Loucy (cell line): Measurements from ENCODE around the gene DNAJA3.

ENCODE experiments used
- H2AFZ ChIP-seq: fragments of 200-600 bp; sonication (generic); 2 replicates; pipeline ENCODE4 v1.6.0; 2016; ENCODE audit warnings: antibody characterized with exemption, mild to moderate bottlenecking, low read length, moderate library complexity
- H3F3A ChIP-seq: fragments of 200-600 bp; 2 replicates; pipeline ENCODE4 v1.6.0; 2016; ENCODE audit warnings: antibody characterized with exemption, low read depth, mild to moderate bottlenecking
- H3K27me3 ChIP-seq: fragments of 200-600 bp; sonication (generic); 2 replicates; pipeline ENCODE4 v1.6.1; 2014; ENCODE audit warnings: low read length, mild to moderate bottlenecking; ENCODE audit not compliant: insufficient read depth, poor library complexity, severe bottlenecking
- H3K36me3 ChIP-seq: fragments of 200-600 bp; sonication (generic); 2 replicates; pipeline ENCODE4 v1.6.1; 2016; ENCODE audit warnings: low read length; ENCODE audit not compliant: insufficient read depth
- H3K4me1 ChIP-seq: fragments of 200-600 bp; sonication (generic); 2 replicates; pipeline ENCODE4 v1.5.1; 2014; ENCODE audit warnings: low read length, mild to moderate bottlenecking; ENCODE audit not compliant: insufficient read depth, poor library complexity, severe bottlenecking
- H3K4me2 ChIP-seq: fragments of 200-600 bp; sonication (generic); 2 replicates; pipeline ENCODE4 v1.6.0; 2014; ENCODE audit warnings: antibody characterized with exemption, low read length, low read depth, mild to moderate bottlenecking; ENCODE audit not compliant: poor library complexity, severe bottlenecking
- H3K4me3 ChIP-seq: fragments of 200-600 bp; sonication (generic); 2 replicates; pipeline ENCODE4 v1.5.1; 2014; ENCODE audit warnings: low read length, mild to moderate bottlenecking, mixed read lengths; ENCODE audit not compliant: poor library complexity, severe bottlenecking
- H3K79me2 ChIP-seq: fragments of 200-600 bp; sonication (generic); 2 replicates; pipeline ENCODE4 v1.6.1; 2014; ENCODE audit warnings: low read length; ENCODE audit not compliant: insufficient read depth
- H3K9ac ChIP-seq: fragments of 200-600 bp; sonication (generic); 2 replicates; pipeline ENCODE4 v1.6.0; 2014; ENCODE audit warnings: mild to moderate bottlenecking, low read depth, low read length, moderate library complexity; ENCODE audit not compliant: poor library complexity, severe bottlenecking
- H3K9me2 ChIP-seq: fragments of 200-600 bp; sonication (generic); replicated peaks from 2 replicates; pipeline ENCODE4 v1.6.1; 2016; ENCODE audit warnings: low read depth, low read length, mixed read lengths
- H3K9me3 ChIP-seq: fragments of 200-600 bp; sonication (generic); 2 replicates; pipeline ENCODE4 v1.6.1; 2014; ENCODE audit warnings: mild to moderate bottlenecking, antibody characterized with exemption, low read length, low read depth; ENCODE audit not compliant: insufficient read depth
- H4K20me1 ChIP-seq: fragments of 200-600 bp; sonication (generic); 2 replicates; pipeline ENCODE4 v1.6.0; 2014; ENCODE audit warnings: antibody characterized with exemption, low read length, mild to moderate bottlenecking; ENCODE audit not compliant: insufficient read depth, poor library complexity, severe bottlenecking
- CTCF ChIP-seq: fragments of 200-600 bp; sonication (generic); conservative IDR thresholded peaks from 2 replicates; pipeline ENCODE4 v1.5.1; 2014; ENCODE audit warnings: mild to moderate bottlenecking, antibody characterized with exemption, low read length
- EZH2phosphoT487 ChIP-seq: fragments of 200-600 bp; IDR thresholded peaks from 2 replicates; pipeline ENCODE4 v1.6.1; 2018; ENCODE audit warnings: antibody characterized with exemption, mild to moderate bottlenecking, moderate library complexity, borderline replicate concordance

The DNAJA3 gene

GRCh38 chr16:4437366-4437765 lies 11.7 kb downstream of the DNAJA3 start:
- no peak overlapping the region for H3K4me2 ChIP-seq
- H3K9ac ChIP-seq = no peak overlapping the region
- H3K27me3 ChIP-seq = no peaks in the 10 kb centered on the region
- H3F3A ChIP-seq = no peaks in the 10 kb centered on the region
- H3K4me3 ChIP-seq = no peak overlapping the region
- no peaks in the 10 kb centered on the region for H3K9me3 ChIP-seq
- no peak for TF ChIP-seq CTCF
- TF ChIP-seq EZH2phosphoT487 = no peak
- no peaks in the 10 kb centered on the region for H3K79me2 ChIP-seq
- H3K9me2 ChIP-seq = no peaks in the 10 kb centered on the region
- H3K4me1 ChIP-seq = no peaks in the 10 kb centered on the region
- no peak overlapping the region for H2AFZ ChIP-seq
- H3K36me3 ChIP-seq = peaks cover 5% of the 10 kb centered on the region; the same call in 1 of the 2 replicates
- H4K20me1 ChIP-seq = no peaks in the 10 kb centered on the region

GRCh38 chr16:4442371-4442770 lies 16.7 kb downstream of the DNAJA3 start:
- H3K79me2 ChIP-seq = no peaks in the 10 kb centered on the region
- no peaks in the 10 kb centered on the region for H3K4me1 ChIP-seq
- H3K9me3 ChIP-seq = no peaks in the 10 kb centered on the region
- no peak overlapping the region for H2AFZ ChIP-seq
- no peaks in the 10 kb centered on the region for H3K9me2 ChIP-seq
- no peaks in the 10 kb centered on the region for H3K27me3 ChIP-seq
- no peaks in the 10 kb centered on the region for H3F3A ChIP-seq
- peaks cover 10% of the 10 kb centered on the region; the same call in 1 of the 2 replicates for H3K36me3 ChIP-seq
- H3K4me2 ChIP-seq = no peak overlapping the region
- H4K20me1 ChIP-seq = no peaks in the 10 kb centered on the region
- no peak overlapping the region for H3K4me3 ChIP-seq
- no peak overlapping the region for H3K9ac ChIP-seq
- TF ChIP-seq EZH2phosphoT487 (no peak), CTCF (no peak)

DNA sequence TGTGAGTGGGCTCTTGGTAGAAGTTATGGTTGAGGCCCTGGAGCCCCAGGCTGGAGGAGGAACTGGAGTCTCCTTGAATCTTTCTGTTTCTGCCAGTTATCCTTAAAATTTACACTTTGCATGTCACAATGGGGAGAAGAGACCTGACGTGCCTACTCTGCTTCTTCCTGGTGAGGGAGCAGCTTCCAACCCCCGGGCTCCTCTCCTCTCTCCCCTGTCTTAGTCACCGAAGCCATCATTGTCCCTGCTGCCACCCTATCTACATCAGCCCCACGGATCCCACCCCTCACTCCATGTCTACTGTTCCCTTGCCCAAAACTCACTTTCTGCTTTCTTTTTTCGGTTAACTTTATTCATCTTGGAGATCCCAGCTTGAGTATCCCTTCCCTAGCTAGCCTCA lies 17.6 kb downstream of the DNAJA3 start:
- Histone ChIP-seq H3K79me2 (no peaks in the 10 kb centered on the region), H3K27me3 (no peaks in the 10 kb centered on the region), H3K4me2 (no peak overlapping the region), H3F3A (no peaks in the 10 kb centered on the region), H3K9me3 (no peaks in the 10 kb centered on the region), H3K36me3 (peaks cover 10% of the 10 kb centered on the region; the same call in 1 of the 2 replicates), H4K20me1 (no peaks in the 10 kb centered on the region), H3K9me2 (no peaks in the 10 kb centered on the region), H3K9ac (no peak overlapping the region), H2AFZ (no peak overlapping the region), H3K4me1 (no peaks in the 10 kb centered on the region), H3K4me3 (no peak overlapping the region)
- TF ChIP-seq CTCF (no peak), EZH2phosphoT487 (no peak)
